ENCODE measurements around the gene CCDC200.

- TF ChIP-seq KLF9 (tag by site-specific recombination; IDR thresholded peaks at IDR 0.05; ENCODE audit: low read depth) (no peak), ZNF830 (tag by site-specific recombination; IDR thresholded peaks at IDR 0.05; ENCODE audit: low read depth) (no peak), CTCF (tag by site-specific recombination; IDR thresholded peaks at IDR 0.05) (no peak), ZNF146 (tag by site-specific recombination; IDR thresholded peaks at IDR 0.05) (no peak), ZNF704 (tag by site-specific recombination; IDR thresholded peaks at IDR 0.05) (no peak), ZBTB7A (tag by site-specific recombination; IDR thresholded peaks at IDR 0.05; ENCODE audit: low read depth) (no peak), TCF7L2 (IDR thresholded peaks at IDR 0.05; ENCODE audit: borderline replicate concordance, low read depth, low read length) (no peak), FEZF1 (tag by site-specific recombination; IDR thresholded peaks at IDR 0.05) (no peak), HOXD13 (CRISPR knock-in tag; IDR thresholded peaks at IDR 0.05; ENCODE audit: borderline replicate concordance) (no peak), HOXA7 (CRISPR knock-in tag; IDR thresholded peaks at IDR 0.05; ENCODE audit: borderline replicate concordance) (no peak), ZFP41 (tag by site-specific recombination; IDR thresholded peaks at IDR 0.05; ENCODE audit: borderline replicate concordance) (no peak), ZNF311 (tag by site-specific recombination; IDR thresholded peaks at IDR 0.05; ENCODE audit: borderline replicate concordance) (no peak), ZNF639 (tag by site-specific recombination; IDR thresholded peaks at IDR 0.05) (no peak)
Measured at GRCh38 chr17:43199633-43200032, 28.8 kb downstream of the CCDC200 start.

All from HEK293 (cell line).